Stimulated activated CD4-positive, alpha-beta T cell treated with anti-CD3 and anti-CD28 coated beads, TNF-alpha, amount 100 ng/mL, for 4 hours (primary cell): Measurements from ENCODE around the gene STXBP3.

ENCODE experiments used
- DNase-seq, 3 experiments: peaks; one replicate each; pipeline ENCODE4 v3.0.0-alpha.2; 2020; ENCODE audit warnings: low read depth in 3 of 3

The STXBP3 gene

GRCh38 chr1:108842525-108843181 is 96.2 kb downstream of the STXBP3 start:
- no peak for DNase-seq

DNA sequence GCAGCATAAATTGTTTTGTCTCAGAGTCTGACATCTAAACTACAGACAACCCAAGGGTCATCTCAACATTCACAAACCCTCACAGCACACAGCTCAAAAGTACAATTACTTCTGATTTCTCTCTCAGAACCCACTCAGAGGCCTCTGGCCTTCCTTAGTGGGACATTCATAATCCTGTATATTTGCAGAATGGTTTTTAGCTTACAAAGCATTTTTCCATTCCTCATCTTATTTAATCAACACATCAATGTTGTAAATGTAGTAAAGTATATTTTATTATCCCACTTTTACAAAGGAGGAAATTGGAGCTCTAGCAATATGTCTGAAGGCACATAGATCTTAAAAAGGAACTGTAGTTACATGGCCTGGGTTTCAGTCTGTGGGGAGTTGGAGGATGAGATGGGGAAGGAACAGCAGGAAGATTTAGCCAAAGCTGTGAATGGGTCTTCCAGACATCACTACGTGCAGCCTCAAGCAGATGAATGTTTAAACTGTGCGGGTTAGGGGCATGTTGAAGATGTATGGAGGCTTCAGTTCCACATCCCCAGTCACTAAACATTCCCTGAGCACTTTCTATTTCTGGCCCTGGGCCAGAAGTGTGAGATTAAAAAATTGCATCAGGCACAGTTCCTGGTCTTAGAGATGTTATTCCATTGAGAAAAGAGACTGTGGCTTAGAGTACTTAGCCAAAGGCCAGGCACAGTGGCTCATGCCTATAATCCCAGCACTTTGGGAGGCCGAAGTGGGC is 97.1 kb downstream of the STXBP3 start:
- no peak for DNase-seq

GRCh38 chr1:108845446-108845845 is 99.0 kb downstream of the STXBP3 start:
- no peak for DNase-seq

DNA sequence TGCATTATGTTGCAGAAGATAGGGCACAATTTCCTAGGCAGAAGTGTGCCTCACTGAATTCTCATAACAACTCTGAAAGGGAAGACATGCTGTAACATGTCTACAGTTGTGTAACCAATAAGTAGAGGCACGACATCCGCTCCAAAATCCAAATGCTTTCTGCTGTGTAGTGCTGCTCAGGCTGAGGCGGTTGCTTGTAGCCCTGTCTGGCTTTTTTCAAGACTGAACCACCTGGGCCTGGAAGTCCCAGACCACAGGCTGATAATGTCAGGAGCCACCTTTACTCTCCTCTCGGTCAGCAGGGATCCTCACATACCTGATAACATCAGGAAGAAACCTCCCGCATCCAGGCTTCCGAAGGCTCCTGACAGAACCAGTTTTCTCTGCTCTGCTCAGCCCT is 99.5 kb downstream of the STXBP3 start:
- no peak for DNase-seq

GRCh38 chr1:108847494-108847893 is 101.0 kb downstream of the STXBP3 start:
- no peak for DNase-seq

DNA sequence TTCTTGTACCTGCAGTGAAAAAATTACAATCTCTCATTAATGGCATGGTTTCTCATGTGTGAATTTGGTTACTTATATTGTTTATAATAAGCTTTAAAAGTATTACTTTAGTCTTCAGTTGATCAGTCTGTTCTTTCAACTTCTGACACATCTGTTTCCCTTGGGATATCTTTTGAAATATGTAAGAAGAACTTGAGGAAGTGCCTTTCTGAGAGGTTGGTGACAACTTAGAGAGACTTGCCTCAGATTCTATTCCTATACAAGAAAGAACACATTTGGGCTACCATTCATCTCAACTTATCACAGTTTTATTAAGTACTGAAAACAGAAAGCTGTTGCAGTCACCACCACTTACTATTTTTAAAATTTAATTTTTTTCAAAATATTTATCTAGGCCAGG is 102.3 kb downstream of the STXBP3 start:
- DNase-seq: no peak

DNA sequence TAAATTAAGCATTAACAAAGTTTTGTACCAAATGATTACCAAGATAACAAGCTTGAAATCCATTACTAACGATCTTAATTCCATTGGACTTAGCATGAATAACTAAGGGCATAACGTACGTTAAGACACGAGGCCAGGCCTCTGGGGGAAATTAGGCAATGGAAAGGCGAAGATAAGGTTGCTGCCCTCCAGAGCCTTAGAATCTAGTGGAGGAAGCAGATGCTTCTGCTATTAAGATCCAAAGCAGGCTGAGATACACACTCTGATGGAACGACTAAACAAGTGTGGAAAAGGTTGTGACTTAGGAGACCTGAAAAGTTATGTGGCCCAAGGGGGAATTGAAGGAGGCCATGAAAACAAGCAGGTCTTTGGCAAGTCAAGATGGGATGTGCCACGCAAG is 104.5 kb downstream of the STXBP3 start:
- DNase-seq: no peak

- no peak for DNase-seq
These were observed 105.1 kb downstream of the STXBP3 start for GRCh38 chr1:108851567-108851966.

DNA sequence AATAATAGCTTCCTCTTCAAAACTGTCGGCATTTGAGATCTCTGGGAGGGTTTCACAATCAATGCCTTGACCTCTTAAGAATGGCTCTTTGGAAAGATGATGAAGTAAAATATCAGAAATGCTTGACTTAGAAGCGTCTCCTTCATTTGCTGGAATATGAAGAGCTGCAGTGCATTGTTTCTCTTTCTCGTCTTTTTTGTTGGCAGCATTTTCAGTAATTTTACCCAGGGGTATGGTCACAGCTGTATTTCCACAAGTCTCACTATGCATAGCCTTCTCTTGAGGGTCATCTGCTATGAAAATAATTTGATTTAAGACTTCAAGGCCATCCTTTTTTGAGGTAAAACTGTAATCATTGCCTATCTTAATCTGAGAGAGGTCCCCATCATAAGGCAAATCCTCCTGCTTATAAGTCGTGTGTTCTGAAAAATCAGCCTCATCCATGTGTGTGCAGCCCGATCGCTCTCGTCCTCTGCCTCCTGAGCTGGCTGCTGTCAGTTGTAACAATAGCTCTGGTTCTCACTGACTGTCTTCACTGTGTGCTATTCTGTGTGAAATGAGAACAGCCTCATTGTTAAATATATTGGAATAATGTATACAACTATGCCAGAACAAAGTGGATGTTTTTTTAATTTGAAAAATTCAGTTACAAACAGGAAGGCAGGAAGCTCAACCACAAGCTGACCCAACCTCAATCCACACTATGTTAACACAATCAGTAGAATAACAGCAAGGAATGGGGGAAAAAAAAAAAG is 105.9 kb downstream of the STXBP3 start:
- DNase-seq: no peak

DNA sequence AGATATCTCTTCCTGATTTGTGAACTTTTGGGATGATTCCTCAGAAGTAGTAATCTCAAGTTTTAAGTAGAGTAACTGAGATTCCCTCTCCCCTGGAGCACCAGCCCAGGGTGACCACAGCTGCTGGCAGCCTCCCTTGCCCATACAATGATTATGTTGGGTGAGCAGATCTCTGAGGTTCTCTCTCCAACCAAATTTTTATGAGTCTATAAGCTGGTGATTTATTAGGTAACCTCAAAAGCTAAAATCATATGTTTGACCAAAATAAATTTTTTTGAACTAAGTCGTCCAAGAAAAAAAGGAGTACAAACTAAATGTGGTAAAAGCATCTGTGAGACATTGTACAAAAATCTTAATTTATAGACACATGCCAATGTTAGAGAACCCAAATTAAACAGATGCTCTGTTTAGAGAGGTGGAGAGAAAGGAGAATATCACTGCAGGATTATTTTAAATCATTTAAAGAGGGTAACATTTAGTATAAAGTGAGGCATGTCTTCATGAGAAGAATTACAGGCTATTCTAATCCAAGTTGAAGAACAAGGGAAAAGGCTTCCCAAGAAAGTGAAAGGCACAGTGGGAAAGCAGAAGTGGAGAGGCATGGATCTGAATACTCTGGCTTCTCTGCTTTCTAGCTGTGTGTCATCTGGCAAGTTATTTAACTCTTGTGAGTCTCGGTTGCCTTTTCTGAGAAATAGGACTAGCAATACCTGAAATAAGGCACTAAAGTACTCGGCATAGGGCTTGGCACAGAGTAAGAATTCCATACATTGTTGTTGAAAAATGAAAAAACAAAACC is 107.9 kb downstream of the STXBP3 start:
- no peak for DNase-seq

DNA sequence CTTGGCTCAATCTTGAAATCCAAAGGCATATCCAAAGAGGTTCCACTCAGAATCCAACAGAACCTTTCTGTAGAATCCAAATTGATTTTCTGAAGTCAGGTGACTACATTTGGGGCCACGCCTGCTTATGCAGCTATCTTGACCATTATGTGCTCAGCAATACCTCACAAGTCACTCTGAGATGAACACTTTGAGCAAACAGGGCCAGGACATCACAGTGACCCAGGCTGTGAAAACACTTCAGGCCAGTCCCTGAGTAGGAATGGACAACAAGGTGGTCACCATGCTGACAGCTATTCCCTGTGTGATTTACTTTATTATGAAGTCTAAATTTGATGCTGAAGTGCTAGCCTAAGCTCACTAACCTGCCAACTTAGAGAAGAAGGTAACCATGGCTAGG is 110.5 kb downstream of the STXBP3 start, which contains the start of gene AKNAD1:
Gene AKNAD1, minus strand, starts transcription at position 101 of the 400 bp plus-strand sequence. CDS start 4,430 bp downstream, outside the sequence.
- no peak for DNase-seq

DNA sequence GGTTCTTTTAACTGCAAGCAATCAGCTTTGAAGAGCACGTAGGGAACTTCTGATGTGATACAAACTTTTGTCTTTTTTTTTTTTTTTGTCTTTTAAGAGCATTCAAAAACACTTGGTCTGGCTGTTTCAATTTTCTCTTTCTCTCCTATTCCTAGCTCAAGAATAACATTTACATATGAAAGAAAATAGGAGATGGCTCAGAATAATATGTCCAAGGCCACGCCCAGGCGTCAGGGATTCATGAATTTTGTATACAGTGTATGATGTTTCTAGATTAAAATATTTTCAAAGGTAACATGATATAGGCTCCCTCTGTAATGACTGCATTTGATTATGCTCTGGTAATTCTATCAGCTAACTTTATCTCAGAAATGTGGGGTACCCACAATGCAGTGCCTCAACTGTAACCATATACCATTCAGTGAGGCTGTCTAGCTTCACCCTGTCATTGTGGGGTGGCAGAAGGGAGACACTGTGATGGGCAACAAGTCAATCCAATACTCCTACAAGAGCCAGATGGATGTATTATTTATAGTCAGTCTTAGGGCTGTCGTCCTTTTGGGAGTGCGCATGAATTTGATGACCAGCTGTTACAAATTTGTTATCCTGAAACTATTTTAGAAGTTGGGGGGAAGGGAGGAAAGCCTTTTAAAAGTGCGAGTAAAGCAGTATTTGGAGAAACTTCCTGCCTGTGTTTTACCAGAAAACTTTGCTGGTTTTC is 111.9 kb downstream of the STXBP3 start:
- DNase-seq: no peak
